K562 (cell line): ENCODE results near the gene DOK1. TPM values are rescaled to one million over a fixed set of nuclear protein-coding genes. Genes with fewer than 3 reads are reported as not detected.

Experiments used
- BCOR ChIP-seq: fragments of 450-650 bp; IDR thresholded peaks from 2 replicates; pipeline ENCODE4 v1.6.1; 2016
- JUND ChIP-seq, 2 experiments: IDR thresholded peaks; 2 replicates in 1 of 2; 3 replicates in 1 of 2; pipeline ENCODE4 v1.6.1; 2011; ENCODE audit warnings: borderline replicate concordance in 2 of 2, low read depth in 2 of 2, low read length in 2 of 2, improper control_type of control experiment in 1 of 2, missing biosample characterization in 1 of 2, missing genetic modification characterization in 1 of 2, missing genetic modification reagents in 1 of 2
- KDM5B ChIP-seq: fragments of 200-600 bp; sonication (generic); IDR thresholded peaks from 2 replicates; pipeline ENCODE4 v1.6.1; 2012; ENCODE audit warnings: low read depth, mild to moderate bottlenecking, moderate library complexity, low read length, control low read depth, inconsistent platforms; ENCODE audit not compliant: insufficient replicate concordance
- ZBTB17 ChIP-seq: fragments of 450-650 bp; formaldehyde crosslinking; IDR thresholded peaks from 2 replicates; pipeline ENCODE4 v1.4.0; 2020; ENCODE audit warnings: mild to moderate bottlenecking
- polyA plus RNA-seq, 8 experiments: library from polyadenylated mRNA; depleted of rRNA in 4 of 8; stranded (reverse) in 5 of 8; unstranded in 3 of 8; fragments of >200 nt; fragmentation: Nextera tagmentation in 2 of 8; fragmentation: Illumina TruSeq in 1 of 8; extraction: Ambion mirVana in 2 of 8; extraction: Trizol in 1 of 8; gene quantifications; 2 replicates each; pipeline versions ENCODE4 v1.2.1 to v1.2.3, GENCODE V29; 2011 to 2014; ENCODE audit warnings: inconsistent platforms in 1 of 8, missing spikeins in 1 of 8
- total RNA-seq, 7 experiments: library from RNA; depleted of rRNA in 6 of 7; stranded (reverse); fragments of >200 nt in 6 of 7; fragmentation: Illumina TruSeq in 2 of 7; extraction: Trizol in 2 of 7; gene quantifications; 2 replicates each; pipeline versions ENCODE4 v1.2.1 to v1.2.3, GENCODE V29; 2011 to 2021; ENCODE audit warnings: low replicate concordance in 1 of 7
- TF ChIP-seq, protein P1 (sequence below): fragments of 450-650 bp; IDR thresholded peaks from 2 replicates; pipeline ENCODE4 v1.6.1; 2017; ENCODE audit warnings: antibody characterized with exemption, mild to moderate bottlenecking

Gene DOK1
- total and polyA plus RNA-seq, 9 of the 15 experiments (the other 6 are each of a cell fraction or from before 2014, with no cell fraction given), result 0.59 to 36.4 (median 16.1) TPM

DNA sequence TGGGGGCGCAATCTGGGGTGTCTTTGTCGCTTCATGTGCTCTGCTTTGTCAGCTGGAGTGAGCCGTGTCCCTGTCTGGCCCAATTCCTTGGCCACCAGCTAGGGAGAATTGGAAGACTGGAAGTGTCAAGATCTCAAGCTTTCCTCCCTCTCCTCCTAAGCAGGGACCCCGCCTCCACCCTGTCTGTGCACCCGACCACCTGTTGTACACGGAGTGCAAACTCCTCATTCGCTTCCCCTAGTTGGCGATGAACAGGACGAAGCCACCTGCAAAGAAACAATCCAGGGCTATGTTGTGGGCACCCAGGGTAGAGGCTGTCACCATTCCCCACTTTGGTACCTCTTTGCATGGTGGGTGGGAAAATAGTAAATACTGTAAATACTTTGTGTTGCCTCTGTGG lies 26.8 kb upstream of the DOK1 start (continued):
- TF ChIP-seq, protein P1, sequence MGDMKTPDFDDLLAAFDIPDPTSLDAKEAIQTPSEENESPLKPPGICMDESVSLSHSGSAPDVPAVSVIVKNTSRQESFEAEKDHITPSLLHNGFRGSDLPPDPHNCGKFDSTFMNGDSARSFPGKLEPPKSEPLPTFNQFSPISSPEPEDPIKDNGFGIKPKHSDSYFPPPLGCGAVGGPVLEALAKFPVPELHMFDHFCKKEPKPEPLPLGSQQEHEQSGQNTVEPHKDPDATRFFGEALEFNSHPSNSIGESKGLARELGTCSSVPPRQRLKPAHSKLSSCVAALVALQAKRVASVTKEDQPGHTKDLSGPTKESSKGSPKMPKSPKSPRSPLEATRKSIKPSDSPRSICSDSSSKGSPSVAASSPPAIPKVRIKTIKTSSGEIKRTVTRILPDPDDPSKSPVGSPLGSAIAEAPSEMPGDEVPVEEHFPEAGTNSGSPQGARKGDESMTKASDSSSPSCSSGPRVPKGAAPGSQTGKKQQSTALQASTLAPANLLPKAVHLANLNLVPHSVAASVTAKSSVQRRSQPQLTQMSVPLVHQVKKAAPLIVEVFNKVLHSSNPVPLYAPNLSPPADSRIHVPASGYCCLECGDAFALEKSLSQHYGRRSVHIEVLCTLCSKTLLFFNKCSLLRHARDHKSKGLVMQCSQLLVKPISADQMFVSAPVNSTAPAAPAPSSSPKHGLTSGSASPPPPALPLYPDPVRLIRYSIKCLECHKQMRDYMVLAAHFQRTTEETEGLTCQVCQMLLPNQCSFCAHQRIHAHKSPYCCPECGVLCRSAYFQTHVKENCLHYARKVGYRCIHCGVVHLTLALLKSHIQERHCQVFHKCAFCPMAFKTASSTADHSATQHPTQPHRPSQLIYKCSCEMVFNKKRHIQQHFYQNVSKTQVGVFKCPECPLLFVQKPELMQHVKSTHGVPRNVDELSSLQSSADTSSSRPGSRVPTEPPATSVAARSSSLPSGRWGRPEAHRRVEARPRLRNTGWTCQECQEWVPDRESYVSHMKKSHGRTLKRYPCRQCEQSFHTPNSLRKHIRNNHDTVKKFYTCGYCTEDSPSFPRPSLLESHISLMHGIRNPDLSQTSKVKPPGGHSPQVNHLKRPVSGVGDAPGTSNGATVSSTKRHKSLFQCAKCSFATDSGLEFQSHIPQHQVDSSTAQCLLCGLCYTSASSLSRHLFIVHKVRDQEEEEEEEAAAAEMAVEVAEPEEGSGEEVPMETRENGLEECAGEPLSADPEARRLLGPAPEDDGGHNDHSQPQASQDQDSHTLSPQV, result no peak
- no peak for TF ChIP-seq JUND (IDR thresholded peaks at IDR 0.05; ENCODE audit: borderline replicate concordance, low read depth, low read length)
- TF ChIP-seq JUND (tag; IDR thresholded peaks at IDR 0.05; ENCODE audit: borderline replicate concordance, low read depth, low read length), result no peak
- TF ChIP-seq BCOR, result no peak
- no peak for TF ChIP-seq ZBTB17 (CRISPR knock-in tag)
- no peak for TF ChIP-seq KDM5B
